SK-N-SH (cell line): Measurements from ENCODE around the gene SSUH2. TPM values are rescaled to one million over a fixed set of nuclear protein-coding genes. Genes with fewer than 3 reads are reported as not detected.

ENCODE experiments used
- CTCF ChIA-PET: fragments of 300-600, 350-600 bp; formaldehyde crosslinking; extraction: SDS; loops from one replicate; lab custom pipeline; 2021; lab: Yijun Ruan, JAX
- POLR2A ChIA-PET: fragments of 350-600 bp; sonication (Branson Sonifier 250); formaldehyde crosslinking; extraction: SDS; loops from one replicate; lab custom pipeline; 2020; ENCODE audit warnings: antibody characterized with exemption, inconsistent platforms; lab: Yijun Ruan, JAX
- DNase-seq: peaks from one replicate; pipeline ENCODE4 v3.0.0; 2012
- H2AFZ ChIP-seq: fragments of 200-600 bp; sonication (generic); 2 replicates; pipeline ENCODE4 v1.8.1; 2016; ENCODE audit warnings: antibody characterized with exemption, mild to moderate bottlenecking, low read depth
- H3F3A ChIP-seq: fragments of 200-600 bp; sonication (generic); replicated peaks from 2 replicates; pipeline ENCODE3; 2016; ENCODE audit warnings: antibody characterized with exemption, mild to moderate bottlenecking; ENCODE audit not compliant: insufficient read depth
- H3K27ac ChIP-seq, 2 experiments: fragments of 200-500 bp in 1 of 2; fragments of 200-600 bp in 1 of 2; sonication (Bioruptor generic) in 1 of 2; sonication (generic), shearing (Covaris generic) in 1 of 2; 2 replicates each; pipeline versions ENCODE4 v1.5.1 to v1.6.1; 2014 to 2016; ENCODE audit warnings: low read depth in 2 of 2, inconsistent platforms in 1 of 2, low read length in 1 of 2, mild to moderate bottlenecking in 1 of 2, mixed read lengths in 1 of 2
- H3K27me3 ChIP-seq: fragments of 200-600 bp; sonication (generic), shearing (Covaris generic); 2 replicates; pipeline ENCODE4 v1.6.1; 2016; ENCODE audit warnings: mixed run types; ENCODE audit not compliant: insufficient read depth
- H3K36me3 ChIP-seq, 2 experiments: fragments of 200-500 bp in 1 of 2; fragments of 200-600 bp in 1 of 2; sonication (Bioruptor generic) in 1 of 2; sonication (generic) in 1 of 2; replicated peaks in 1 of 2; 2 replicates each; pipeline versions ENCODE3 to v1.5.1; 2014 to 2016; ENCODE audit warnings: low read length in 1 of 2, mild to moderate bottlenecking in 1 of 2; ENCODE audit not compliant: insufficient read depth in 2 of 2, control insufficient read depth in 1 of 2
- H3K4me1 ChIP-seq, 2 experiments: fragments of 200-500 bp in 1 of 2; fragments of 200-600 bp in 1 of 2; sonication (Bioruptor generic) in 1 of 2; sonication (generic), shearing (Covaris generic) in 1 of 2; 2 replicates each; pipeline versions ENCODE4 v1.5.1 to v1.6.1; 2014 to 2016; ENCODE audit warnings: low read depth in 1 of 2, low read length in 1 of 2, mixed run types in 1 of 2; ENCODE audit not compliant: insufficient read depth in 2 of 2, control insufficient read depth in 1 of 2
- H3K4me2 ChIP-seq: fragments of 200-600 bp; sonication (generic), shearing (Covaris generic); 2 replicates; pipeline ENCODE4 v1.6.1; 2017; ENCODE audit warnings: mixed run types
- H3K4me3 ChIP-seq, 2 experiments: fragments of 200-500 bp in 1 of 2; fragments of 200-600 bp in 1 of 2; sonication (Bioruptor generic) in 1 of 2; sonication (generic), shearing (Covaris generic) in 1 of 2; 2 replicates each; pipeline versions ENCODE4 v1.5.1 to v1.8.1; 2014 to 2016; ENCODE audit warnings: low read depth in 2 of 2, inconsistent platforms in 1 of 2, low read length in 1 of 2, mild to moderate bottlenecking in 1 of 2, mixed read lengths in 1 of 2, moderate library complexity in 1 of 2
- H3K79me2 ChIP-seq: fragments of 200-600 bp; sonication (generic); 2 replicates; pipeline ENCODE4 v1.8.1; 2017; ENCODE audit warnings: mild to moderate bottlenecking; ENCODE audit not compliant: insufficient read depth
- H3K9ac ChIP-seq: fragments of 200-600 bp; sonication (generic); 2 replicates; pipeline ENCODE4 v1.6.1; 2017; ENCODE audit warnings: mixed run types
- H3K9me2 ChIP-seq: fragments of 200-600 bp; sonication (generic); 2 replicates; pipeline ENCODE4 v1.6.1; 2017; ENCODE audit warnings: mixed run types
- H3K9me3 ChIP-seq: fragments of 200-600 bp; sonication (generic); 2 replicates; pipeline ENCODE4 v1.6.1; 2017; ENCODE audit warnings: mixed run types, mild to moderate bottlenecking, moderate library complexity
- H4K20me1 ChIP-seq: fragments of 200-600 bp; sonication (generic); 2 replicates; pipeline ENCODE4 v1.6.1; 2017; ENCODE audit warnings: mild to moderate bottlenecking, mixed run types; ENCODE audit not compliant: insufficient read depth
- ELF1 ChIP-seq: IDR thresholded peaks from 2 replicates; pipeline ENCODE4 v1.4.0; 2012
- EP300 ChIP-seq, 2 experiments: IDR thresholded peaks; 2 replicates each; pipeline versions ENCODE4 v1.4.0 to v1.6.1; 2012; ENCODE audit warnings: borderline replicate concordance in 1 of 2, low read depth in 1 of 2, low read length in 1 of 2
- FOXM1 ChIP-seq: IDR thresholded peaks from 2 replicates; pipeline ENCODE4 v1.4.0; 2012; ENCODE audit warnings: low read depth, mild to moderate bottlenecking
- GABPA ChIP-seq: IDR thresholded peaks from 2 replicates; pipeline ENCODE4 v1.4.0; 2012; ENCODE audit warnings: low read depth, mild to moderate bottlenecking
- NFIC ChIP-seq: IDR thresholded peaks from 2 replicates; pipeline ENCODE4 v1.4.0; 2012; ENCODE audit warnings: borderline replicate concordance
- PBX3 ChIP-seq: IDR thresholded peaks from 2 replicates; pipeline ENCODE4; 2012
- RXRA ChIP-seq: IDR thresholded peaks from 2 replicates; pipeline ENCODE4 v1.4.0; 2012; ENCODE audit warnings: low read depth, mild to moderate bottlenecking, borderline replicate concordance
- SMC3 ChIP-seq: IDR thresholded peaks from 2 replicates; pipeline ENCODE4 v1.6.1; 2012; ENCODE audit warnings: low read depth, low read length, improper control_type of control experiment
- TCF12 ChIP-seq: IDR thresholded peaks from 2 replicates; pipeline ENCODE4 v1.4.0; 2012
- USF1 ChIP-seq: IDR thresholded peaks from 2 replicates; pipeline ENCODE4 v1.4.0; 2012; ENCODE audit warnings: low read depth, borderline replicate concordance
- USF2 ChIP-seq: fragments of 150-350 bp; IDR thresholded peaks from 2 replicates; pipeline ENCODE4 v1.6.1; 2017; ENCODE audit warnings: antibody characterized with exemption, low read length, low read depth, borderline replicate concordance
- WGBS: methylation state at CpG from one replicate; pipeline ENCODE4 v1.1.6; 2017; ENCODE audit warnings: low lambda C conversion rate; 5-methylcytosine and 5-hydroxymethylcytosine counted together
- polyA plus RNA-seq, 3 experiments: library from polyadenylated mRNA; depleted of rRNA; stranded (reverse); fragments of >200 nt; gene quantifications; 2 replicates each; pipeline ENCODE4 v1.2.3, GENCODE V29; 2012
- TF ChIP-seq, protein P1 (sequence below): IDR thresholded peaks from 2 replicates; pipeline ENCODE4 v1.4.0; 2012; ENCODE audit warnings: low read depth, borderline replicate concordance

Gene SSUH2
- polyA plus RNA-seq, 1 of the 3 experiments (the other 2 are of a cell fraction): 0.18 TPM

DNA sequence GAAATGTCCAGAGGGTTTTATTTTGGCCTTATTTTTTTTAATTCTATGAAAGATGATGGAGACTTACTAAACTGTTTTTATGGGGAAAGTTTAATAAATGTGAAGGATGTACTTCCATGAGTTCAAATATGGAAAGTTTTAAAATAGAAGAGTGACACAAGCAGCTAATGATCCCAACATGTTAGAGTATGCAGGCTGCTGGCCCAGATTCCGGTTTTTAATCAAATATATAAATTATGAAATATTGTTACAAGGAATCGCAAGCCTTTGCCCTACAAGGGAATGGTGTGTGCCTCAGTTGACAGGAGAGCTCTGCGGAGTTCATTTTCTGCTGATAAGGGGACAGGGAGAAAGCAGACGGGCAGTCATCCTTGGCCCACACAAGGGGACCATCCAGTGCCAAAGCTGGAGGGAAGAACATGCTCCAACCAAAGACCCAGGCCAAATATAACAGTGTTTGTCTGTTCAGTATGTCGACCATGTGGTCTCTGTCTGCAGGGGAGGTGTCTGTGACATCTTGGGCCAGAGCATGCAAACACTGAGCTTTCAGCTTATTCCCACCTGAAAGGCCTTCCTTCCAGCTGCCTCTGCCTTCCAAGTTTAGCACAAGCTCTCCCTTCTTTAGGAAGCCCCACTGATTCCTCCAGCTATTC lies 69.8 kb downstream of the SSUH2 start (continued):
- TF ChIP-seq, protein P1, sequence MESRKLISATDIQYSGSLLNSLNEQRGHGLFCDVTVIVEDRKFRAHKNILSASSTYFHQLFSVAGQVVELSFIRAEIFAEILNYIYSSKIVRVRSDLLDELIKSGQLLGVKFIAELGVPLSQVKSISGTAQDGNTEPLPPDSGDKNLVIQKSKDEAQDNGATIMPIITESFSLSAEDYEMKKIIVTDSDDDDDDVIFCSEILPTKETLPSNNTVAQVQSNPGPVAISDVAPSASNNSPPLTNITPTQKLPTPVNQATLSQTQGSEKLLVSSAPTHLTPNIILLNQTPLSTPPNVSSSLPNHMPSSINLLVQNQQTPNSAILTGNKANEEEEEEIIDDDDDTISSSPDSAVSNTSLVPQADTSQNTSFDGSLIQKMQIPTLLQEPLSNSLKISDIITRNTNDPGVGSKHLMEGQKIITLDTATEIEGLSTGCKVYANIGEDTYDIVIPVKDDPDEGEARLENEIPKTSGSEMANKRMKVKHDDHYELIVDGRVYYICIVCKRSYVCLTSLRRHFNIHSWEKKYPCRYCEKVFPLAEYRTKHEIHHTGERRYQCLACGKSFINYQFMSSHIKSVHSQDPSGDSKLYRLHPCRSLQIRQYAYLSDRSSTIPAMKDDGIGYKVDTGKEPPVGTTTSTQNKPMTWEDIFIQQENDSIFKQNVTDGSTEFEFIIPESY: no peak
- TF ChIP-seq USF1 (no peak), GABPA (no peak), TCF12 (no peak)

DNA sequence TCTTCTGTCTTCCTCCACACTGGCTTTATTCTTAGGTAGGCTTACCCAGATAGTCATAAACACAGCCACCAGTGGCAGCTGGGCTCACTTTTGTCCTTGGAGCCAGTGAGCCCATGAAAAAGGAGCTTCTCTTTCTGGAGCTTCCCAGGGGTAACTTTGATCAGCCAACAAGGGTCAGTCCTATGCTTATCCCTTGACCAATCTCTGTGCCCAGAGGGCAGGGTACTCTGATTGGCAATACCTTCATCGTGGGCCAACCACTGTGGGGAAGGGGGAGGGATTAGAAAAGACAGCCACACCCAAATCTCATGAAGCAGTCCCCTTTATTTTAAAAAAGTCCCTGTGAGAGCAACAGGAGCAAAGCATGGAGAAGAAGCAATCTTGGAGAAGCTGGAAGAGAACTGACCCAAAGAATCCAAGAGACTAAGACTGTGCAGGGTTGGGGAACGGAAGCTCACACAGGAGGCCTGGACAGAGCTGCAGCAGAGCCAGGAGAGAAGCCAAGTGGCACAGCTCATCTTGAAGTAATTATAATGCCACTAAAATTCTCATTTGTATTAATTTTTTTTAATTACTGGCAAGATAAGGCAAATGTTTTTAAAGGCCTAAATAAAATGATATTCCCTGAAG lies 70.4 kb downstream of the SSUH2 start:
- Histone ChIP-seq H3K4me2 (no peak overlapping the region), H3K9me2 (no peaks in the 10 kb centered on the region), H3K27me3 (no peaks in the 10 kb centered on the region), H3K4me3 (no peak overlapping the region), H3K9me3 (no peaks in the 10 kb centered on the region), H3K4me1 (peaks cover 0 to 10% of the 10 kb centered on the region in 2 experiments; a peak in 1 of 4 replicates), H3K79me2 (no peaks in the 10 kb centered on the region), H3K9ac (no peak overlapping the region), H4K20me1 (no peaks in the 10 kb centered on the region), H2AFZ (no peak overlapping the region), H3K36me3 (peaks cover 0 to 18% of the 10 kb centered on the region in 2 experiments), H3F3A (no peaks in the 10 kb centered on the region), H3K27ac (no peak overlapping the region; a peak in 1 of 4 replicates)
- ChIA-PET POLR2A (no interaction called here), CTCF (interaction anchor here (0.6 to 2.8 kb wide), 4 partner anchors 10 to 272 kb away, joined by 3 to 10 read pairs (median 4); no protein-coding TSS in a partner anchor)
- DNase-seq: peak; percentile 19
- 50% methylated on average over 2 of the region's 2 CpGs for WGBS
- no peak for TF ChIP-seq EP300 (IDR thresholded peaks at IDR 0.05; ENCODE audit: borderline replicate concordance in 1 of 2, low read depth in 1 of 2, low read length in 1 of 2)

- Histone ChIP-seq H3K9me3 (no peaks in the 10 kb centered on the region), H3K4me3 (no peak overlapping the region), H3K36me3 (peaks cover 0 to 26% of the 10 kb centered on the region in 2 experiments), H3F3A (no peaks in the 10 kb centered on the region), H4K20me1 (no peaks in the 10 kb centered on the region), H3K27me3 (no peaks in the 10 kb centered on the region), H3K79me2 (no peaks in the 10 kb centered on the region), H3K27ac (no peak overlapping the region), H3K9me2 (no peaks in the 10 kb centered on the region), H3K9ac (no peak overlapping the region), H3K4me2 (no peak overlapping the region), H2AFZ (no peak overlapping the region), H3K4me1 (peaks cover 0 to 10% of the 10 kb centered on the region in 2 experiments; a peak in 1 of 4 replicates)
- ChIA-PET CTCF (interaction anchor here (2.8 kb wide), 1 partner anchor 131 kb away, joined by 10 read pairs; no protein-coding TSS in a partner anchor), POLR2A (no interaction called here)
- no peak for TF ChIP-seq EP300 (IDR thresholded peaks at IDR 0.05; ENCODE audit: borderline replicate concordance in 1 of 2, low read depth in 1 of 2, low read length in 1 of 2)
- no peak for TF ChIP-seq TCF12
- no peak for TF ChIP-seq SMC3
- no peak for TF ChIP-seq FOXM1
- no peak for TF ChIP-seq PBX3
- TF ChIP-seq NFIC: no peak
- no peak for TF ChIP-seq ELF1
- no peak for TF ChIP-seq RXRA
- TF ChIP-seq USF2: no peak
- 66% methylated on average over 4 of the region's 4 CpGs for WGBS
- no peak for DNase-seq
These were observed 71.2 kb downstream of the SSUH2 start for GRCh38 chr3:8573342-8573926.
